Thyroid gland (tissue), 4 donors: Measurements from ENCODE around the gene CASP14.
"Not testable (repeated sequence)": the region's sequence is repeated elsewhere in the genome, so short reads cannot be mapped to it uniquely, and the experiment has no call there.

Source experiments
- POLR2A ChIP-seq, 2 donors: fragments of 450-650 bp; IDR thresholded peaks; one replicate each; pipeline ENCODE4 v1.6.1; 2017; ENCODE audit warnings: antibody characterized with exemption in 2 of 2, mild to moderate bottlenecking in 2 of 2, moderate library complexity in 1 of 2
- TF ChIP-seq, protein P1 (sequence below), 6 experiments: fragments of 200-600 bp in 3 of 6; fragments of 450-650 bp in 3 of 6; sonication (generic) in 3 of 6; IDR thresholded peaks; one replicate each; pipeline ENCODE4 v1.5.1; 2016 to 2019; ENCODE audit warnings: antibody characterized with exemption in 6 of 6, mild to moderate bottlenecking in 2 of 6, inconsistent platforms in 1 of 6, moderate library complexity in 1 of 6

DNA sequence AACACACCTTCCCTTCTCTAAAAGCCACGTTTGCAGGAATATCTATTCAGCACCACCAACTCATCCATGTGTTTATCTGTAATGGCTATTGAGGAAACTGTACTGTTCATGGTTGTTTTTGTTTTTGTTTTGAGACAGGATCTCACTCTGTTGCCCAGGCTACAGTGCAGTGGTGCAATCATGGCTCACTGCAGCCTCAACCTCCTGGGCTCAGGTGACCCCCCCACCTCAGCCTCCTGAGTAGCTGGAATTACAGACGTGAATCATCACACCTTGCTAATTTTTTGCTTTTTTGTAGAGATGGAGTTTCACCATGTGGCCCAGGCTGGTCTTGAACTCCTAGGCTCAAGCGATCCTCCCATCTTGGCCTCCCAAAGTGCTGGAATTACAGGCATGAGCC, 30.4 kb upstream of the CASP14 start:
- TF ChIP-seq, protein P1, sequence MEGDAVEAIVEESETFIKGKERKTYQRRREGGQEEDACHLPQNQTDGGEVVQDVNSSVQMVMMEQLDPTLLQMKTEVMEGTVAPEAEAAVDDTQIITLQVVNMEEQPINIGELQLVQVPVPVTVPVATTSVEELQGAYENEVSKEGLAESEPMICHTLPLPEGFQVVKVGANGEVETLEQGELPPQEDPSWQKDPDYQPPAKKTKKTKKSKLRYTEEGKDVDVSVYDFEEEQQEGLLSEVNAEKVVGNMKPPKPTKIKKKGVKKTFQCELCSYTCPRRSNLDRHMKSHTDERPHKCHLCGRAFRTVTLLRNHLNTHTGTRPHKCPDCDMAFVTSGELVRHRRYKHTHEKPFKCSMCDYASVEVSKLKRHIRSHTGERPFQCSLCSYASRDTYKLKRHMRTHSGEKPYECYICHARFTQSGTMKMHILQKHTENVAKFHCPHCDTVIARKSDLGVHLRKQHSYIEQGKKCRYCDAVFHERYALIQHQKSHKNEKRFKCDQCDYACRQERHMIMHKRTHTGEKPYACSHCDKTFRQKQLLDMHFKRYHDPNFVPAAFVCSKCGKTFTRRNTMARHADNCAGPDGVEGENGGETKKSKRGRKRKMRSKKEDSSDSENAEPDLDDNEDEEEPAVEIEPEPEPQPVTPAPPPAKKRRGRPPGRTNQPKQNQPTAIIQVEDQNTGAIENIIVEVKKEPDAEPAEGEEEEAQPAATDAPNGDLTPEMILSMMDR (IDR thresholded peaks at IDR 0.05) = not testable (repeated sequence)
- TF ChIP-seq POLR2A (IDR thresholded peaks at IDR 0.05) = not testable (repeated sequence)
